ENCODE results near the gene MTFP1.

GRCh38 chr22:30416403-30416802 lies 9.2 kb upstream of the MTFP1 start:
- no peak for TF ChIP-seq CTCF (IDR thresholded peaks at IDR 0.05; ENCODE audit: low read depth, low read length)
- no peak for TF ChIP-seq EZH2phosphoT487 (IDR thresholded peaks at IDR 0.05; ENCODE audit: low read depth)
